Urinary bladder (tissue), 4 donors: ENCODE measurements around the gene UTS2R. TPM values are rescaled to one million over a fixed set of nuclear protein-coding genes. Genes with fewer than 3 reads are reported as not detected.
"Not testable (repeated sequence)": the region's sequence is repeated elsewhere in the genome, so short reads cannot be mapped to it uniquely, and the experiment has no call there.

Source experiments
- DNase-seq: peaks from one replicate; pipeline ENCODE4 v3.0.0-alpha.2; 2015; ENCODE audit errors: extremely low spot score
- H3K27ac ChIP-seq: one replicate; pipeline ENCODE4 v1.5.1; 2013; ENCODE audit warnings: low read depth, mild to moderate bottlenecking, moderate library complexity
- H3K36me3 ChIP-seq: one replicate; pipeline ENCODE4 v1.6.1; 2013; ENCODE audit warnings: mild to moderate bottlenecking, moderate library complexity; ENCODE audit not compliant: insufficient read depth
- H3K4me1 ChIP-seq: one replicate; pipeline ENCODE4 v1.6.1; 2013; ENCODE audit warnings: mild to moderate bottlenecking, moderate library complexity; ENCODE audit not compliant: insufficient read depth
- H3K4me3 ChIP-seq: one replicate; pipeline ENCODE4 v1.5.1; 2013; ENCODE audit warnings: low read depth, low read length
- WGBS: extraction: QIAGEN DNeasy Blood & Tissue Kit; methylation state at CpG from one replicate; pipeline ENCODE4 v1.1.7; 2013; 5-methylcytosine and 5-hydroxymethylcytosine counted together
- polyA plus RNA-seq: library from polyadenylated mRNA; stranded (reverse); fragments of 200-250 nt; gene quantifications from one replicate; pipeline ENCODE4 v1.2.3, GENCODE V29; 2013
- total RNA-seq: library from RNA; depleted of rRNA; stranded (reverse); fragments of >200 nt; gene quantifications from one replicate; pipeline ENCODE4 v1.2.3, GENCODE V29; 2014
- donor health status: healthy with polysubstance abuse.
- donor health status: healthy.

Gene UTS2R
- total and polyA plus RNA-seq, 2 donors: not detected

DNA sequence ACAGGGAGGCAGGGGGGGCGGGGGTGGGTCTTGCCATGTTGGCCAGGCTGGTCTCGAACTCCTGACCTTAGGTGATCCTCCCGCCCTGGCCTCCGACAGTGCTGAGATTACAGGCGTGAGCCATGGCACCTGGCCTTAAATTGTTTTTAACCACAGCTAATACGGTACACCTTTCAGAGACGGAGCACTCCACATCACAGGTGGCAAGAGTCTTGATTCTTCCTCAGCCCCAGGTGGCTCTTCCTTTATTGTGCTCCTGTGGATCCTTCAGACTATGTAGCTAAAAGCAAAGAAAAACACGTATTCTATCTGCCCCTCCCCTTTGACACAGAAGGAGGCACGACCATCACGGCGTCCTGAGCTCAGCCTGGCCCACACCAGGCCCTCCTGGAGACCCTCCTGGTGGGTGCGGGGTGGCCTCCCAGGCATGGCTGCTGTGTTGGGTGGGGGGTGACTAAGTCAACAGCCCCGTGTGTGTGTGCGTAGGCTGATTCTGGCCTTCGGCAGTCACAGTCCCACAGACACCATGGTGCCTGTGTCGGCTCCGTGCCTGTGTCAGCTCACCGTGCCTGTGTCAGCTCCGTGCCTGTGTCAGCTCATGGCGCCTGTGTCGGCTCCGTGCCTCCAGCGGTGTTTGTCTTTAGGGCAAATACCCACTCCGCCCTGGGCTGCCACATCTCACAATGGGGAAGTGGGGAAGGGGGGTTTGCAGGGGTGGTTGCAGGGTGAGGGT is 27.2 kb upstream of the UTS2R start:
- Histone ChIP-seq H3K27ac (no peak overlapping the region), H3K4me3 (no peak overlapping the region), H3K36me3 (no peaks in the 10 kb centered on the region), H3K4me1 (no peaks in the 10 kb centered on the region)
- WGBS: 77% methylated on average over 24 of the region's 24 CpGs
- DNase-seq: no peak

DNA sequence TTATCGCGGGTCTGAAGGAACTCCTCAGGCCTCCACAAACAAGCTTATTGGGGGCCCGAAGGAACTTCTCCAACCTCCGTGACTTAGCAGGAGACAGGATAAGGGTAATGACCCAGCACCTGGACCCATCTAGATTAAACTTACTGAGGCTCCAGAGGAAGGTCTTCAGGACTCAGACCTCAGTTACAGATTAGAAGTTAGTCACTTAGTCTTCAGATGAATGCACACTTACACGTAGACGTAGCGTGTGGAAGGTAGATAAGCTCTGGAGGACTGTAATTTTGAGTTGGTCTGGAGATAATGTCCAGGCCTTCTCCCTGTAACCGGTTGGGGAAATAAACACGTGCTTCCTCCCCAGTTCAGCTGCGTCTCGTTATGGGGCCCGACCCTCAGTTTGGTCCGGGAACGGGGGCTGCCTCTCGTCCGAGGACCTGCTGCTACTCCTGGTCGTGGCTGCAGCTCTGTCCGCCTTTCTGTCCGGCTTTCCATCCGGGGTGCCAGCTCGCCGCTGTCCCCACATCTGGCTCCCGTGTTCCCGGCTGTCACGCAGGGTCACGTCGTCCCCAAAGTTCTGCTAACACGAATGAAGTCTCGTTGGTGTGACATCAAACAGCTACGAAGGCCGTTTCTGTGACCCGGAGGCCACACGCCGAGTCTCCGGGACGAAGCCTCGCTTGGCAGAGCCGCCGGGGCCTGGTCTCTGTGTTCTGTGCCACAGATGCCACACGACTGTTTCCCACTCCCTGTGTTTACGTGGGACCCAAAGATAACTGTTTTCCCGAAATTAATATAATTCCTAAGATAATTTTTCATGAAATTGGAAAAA is 26.2 kb upstream of the UTS2R start:
- Histone ChIP-seq H3K4me1 (no peaks in the 10 kb centered on the region), H3K27ac (no peak overlapping the region), H3K36me3 (no peaks in the 10 kb centered on the region), H3K4me3 (no peak overlapping the region)
- WGBS: 84% methylated on average over 42 of the region's 42 CpGs
- DNase-seq: no peak

DNA sequence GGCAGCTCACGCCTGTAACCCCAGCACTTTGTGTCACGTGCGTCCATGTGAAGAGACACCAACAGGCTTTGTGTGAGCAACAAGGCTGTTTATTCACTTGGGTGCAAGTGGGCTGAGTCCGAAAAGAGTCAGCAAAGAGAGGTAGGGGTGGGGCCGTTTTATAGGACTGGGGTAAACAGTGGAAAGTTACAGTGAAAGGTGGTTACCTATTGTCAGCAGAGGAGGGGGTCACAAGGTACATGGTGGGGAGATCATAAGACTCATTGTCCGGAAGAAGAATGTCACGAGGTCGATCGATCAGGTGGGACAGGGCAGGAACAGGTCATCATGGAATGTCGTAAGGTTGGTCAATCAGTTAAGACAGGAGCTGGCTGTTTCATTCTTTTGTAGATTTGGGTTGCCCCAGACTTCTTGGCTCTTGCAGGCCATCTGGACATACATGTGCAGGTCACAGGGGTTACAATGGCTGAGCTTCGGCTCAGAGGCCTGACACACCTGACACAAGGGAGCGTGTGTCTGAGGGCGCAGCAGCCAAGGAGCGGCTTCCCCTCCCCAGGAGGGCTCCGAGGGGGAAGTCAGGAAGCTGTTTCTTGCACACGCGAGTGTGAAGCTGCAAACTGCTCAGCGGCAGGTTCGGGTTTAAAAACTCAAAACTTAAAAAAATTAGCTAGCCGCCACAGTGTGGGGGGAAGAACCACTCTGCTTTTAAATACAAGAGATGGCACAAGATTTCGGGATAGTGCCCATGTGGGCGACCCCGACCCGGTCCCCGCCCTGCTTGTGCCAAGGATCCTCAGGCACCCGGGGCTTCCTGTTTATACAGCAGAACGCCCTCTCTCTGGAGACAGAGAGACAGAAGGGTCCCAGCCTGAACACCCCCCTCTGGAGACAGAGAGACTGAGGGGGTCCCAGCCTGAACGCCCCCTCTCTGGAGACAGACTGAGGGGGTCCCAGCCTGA is 24.9 kb upstream of the UTS2R start:
- H3K27ac ChIP-seq: no peak overlapping the region
- 70% methylated on average over 28 of the region's 28 CpGs for WGBS
- no peak overlapping the region for H3K4me3 ChIP-seq
- no peaks in the 10 kb centered on the region for H3K36me3 ChIP-seq
- no peak for DNase-seq
- no peaks in the 10 kb centered on the region for H3K4me1 ChIP-seq

DNA sequence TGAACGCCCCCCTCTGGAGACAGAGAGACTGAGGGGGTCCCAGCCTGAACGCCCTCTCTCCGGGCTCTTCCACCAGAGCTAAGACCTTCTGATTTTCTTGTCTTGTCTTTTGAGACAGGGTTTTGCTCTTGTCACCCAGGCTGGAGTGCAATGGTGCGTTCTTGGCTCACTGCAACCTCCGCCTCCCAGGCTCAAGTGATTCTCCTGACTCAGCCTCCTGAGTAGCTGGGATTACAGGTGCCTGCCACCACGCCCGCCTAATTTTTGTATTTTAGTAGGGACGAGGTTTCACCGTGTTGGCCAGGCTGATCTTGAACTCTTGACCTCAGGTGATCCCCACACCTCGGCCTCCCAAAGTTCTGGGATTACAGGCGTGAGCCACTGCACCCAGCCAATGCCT is 23.6 kb upstream of the UTS2R start:
- WGBS: 83% methylated on average over 11 of the region's 11 CpGs
- not testable (repeated sequence) for H3K4me3 ChIP-seq, H3K27ac ChIP-seq, DNase-seq, H3K36me3 ChIP-seq, H3K4me1 ChIP-seq

DNA sequence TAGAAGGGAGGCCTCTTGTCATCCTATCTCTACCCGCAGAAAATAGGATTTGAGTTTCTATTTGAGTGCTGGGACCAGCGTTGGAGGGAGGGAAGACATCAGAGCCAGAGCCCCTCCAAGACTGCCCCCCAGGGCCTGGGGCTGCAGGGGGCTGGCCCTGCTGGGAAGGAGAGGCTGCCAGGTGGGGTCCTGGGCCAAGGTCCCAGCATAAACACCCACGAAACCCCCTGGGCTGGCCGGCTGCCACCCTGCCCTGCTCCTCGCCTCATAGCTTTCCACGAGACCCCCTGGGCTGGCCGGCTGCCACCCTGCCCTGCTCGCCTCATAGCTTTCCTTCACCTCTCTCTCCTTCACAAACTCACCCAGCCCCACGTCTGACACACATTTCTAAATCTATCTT is 23.1 kb upstream of the UTS2R start:
- no peak for DNase-seq
- H3K27ac ChIP-seq: no peak overlapping the region

DNA sequence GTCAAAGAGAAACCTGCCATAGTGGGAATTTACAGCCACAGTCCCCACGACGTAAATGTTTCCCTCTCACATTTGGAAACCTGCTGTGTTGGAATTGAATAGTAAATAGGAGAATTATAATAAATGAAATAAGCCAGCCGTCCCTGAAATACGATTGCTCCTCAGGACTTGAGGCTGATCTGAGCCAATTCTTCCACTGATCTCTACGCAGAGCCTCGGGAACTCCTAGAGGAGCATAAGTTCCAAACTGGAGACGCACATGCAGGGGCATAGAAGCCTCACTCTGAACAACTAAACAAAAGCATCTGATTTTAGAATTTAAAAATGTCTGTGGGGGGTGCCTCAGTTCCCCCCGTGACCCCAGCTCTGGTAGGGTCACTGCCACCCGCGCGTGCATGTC is 22.7 kb upstream of the UTS2R start:
- no peak for DNase-seq
- Histone ChIP-seq H3K27ac (no peak overlapping the region), H3K4me3 (no peak overlapping the region), H3K4me1 (no peaks in the 10 kb centered on the region), H3K36me3 (no peaks in the 10 kb centered on the region)
- 38% methylated on average over 11 of the region's 11 CpGs for WGBS

More for the DNA sequence above, 23.1 kb upstream of the UTS2R start:
- Histone ChIP-seq H3K4me1 (no peaks in the 10 kb centered on the region), H3K4me3 (no peak overlapping the region), H3K36me3 (no peaks in the 10 kb centered on the region)
- 56% methylated on average over 9 of the region's 9 CpGs for WGBS

DNA sequence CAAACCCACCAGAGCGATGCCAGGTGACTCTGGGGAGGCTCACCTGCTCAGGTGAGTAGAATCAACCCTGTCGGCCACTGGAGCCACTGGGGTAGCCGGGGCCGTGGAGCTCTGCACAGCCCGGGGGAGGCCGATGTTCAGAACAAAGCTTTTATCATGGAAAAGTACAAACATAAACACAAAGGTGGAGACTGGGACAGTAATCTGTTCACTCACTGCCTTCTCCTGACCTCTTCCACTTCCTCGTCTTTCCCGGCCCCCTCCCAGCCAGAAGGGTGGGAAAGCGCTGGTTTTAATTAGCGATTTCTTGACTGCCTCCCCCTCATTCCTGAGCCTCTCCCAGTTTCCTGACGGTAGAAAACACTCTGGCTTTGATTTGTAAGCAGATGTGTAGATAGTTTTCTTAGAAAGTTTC is 22.3 kb upstream of the UTS2R start:
- no peaks in the 10 kb centered on the region for H3K4me1 ChIP-seq
- no peaks in the 10 kb centered on the region for H3K36me3 ChIP-seq
- 39% methylated on average over 11 of the region's 11 CpGs for WGBS
- no peak for DNase-seq
- no peak overlapping the region for H3K27ac ChIP-seq
- no peak overlapping the region for H3K4me3 ChIP-seq

DNA sequence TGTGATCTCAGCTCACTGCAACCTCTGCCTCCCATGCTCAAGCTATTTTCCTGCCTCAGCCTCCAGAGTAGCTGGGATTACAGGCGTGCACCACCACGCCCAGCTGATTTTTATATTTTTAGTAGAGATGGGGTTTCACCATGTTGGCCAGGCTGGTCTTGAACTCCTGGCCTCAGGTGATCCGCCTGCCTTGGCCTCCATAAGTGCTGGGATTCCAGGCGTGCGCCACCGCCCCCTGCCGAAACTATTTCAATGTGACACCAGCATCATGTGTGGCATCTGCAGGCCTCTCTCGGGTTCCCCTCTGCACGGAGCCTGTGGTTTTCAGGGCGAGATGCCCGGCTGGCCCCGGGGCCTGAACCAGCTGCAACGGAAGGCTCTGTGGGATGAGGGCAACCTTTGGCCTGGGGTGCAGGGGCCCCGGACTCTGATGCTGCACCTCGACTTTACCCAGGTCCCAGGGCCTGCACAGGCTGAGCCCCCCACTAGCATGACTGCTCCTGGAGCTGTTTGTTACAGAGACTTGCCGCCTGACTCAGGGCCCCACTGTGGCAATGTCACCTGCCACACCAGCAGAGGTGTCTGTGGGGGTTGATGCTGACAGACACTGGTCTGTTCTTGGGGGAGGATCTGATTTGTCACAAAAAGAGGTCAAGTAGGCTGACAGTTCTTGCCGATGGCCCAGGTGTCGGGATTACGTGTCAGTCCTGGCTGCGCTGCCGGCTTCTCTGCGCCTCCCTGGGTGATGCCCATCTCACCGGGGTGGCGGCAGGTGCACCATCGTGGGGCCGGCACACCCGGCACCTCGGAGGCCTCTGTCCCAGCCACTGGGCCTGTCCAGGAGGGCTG is 21.2 kb upstream of the UTS2R start:
- WGBS: 91% methylated on average over 28 of the region's 28 CpGs
- Histone ChIP-seq H3K4me3 (no peak overlapping the region), H3K27ac (no peak overlapping the region), H3K36me3 (no peaks in the 10 kb centered on the region), H3K4me1 (no peaks in the 10 kb centered on the region)
- DNase-seq: no peak

DNA sequence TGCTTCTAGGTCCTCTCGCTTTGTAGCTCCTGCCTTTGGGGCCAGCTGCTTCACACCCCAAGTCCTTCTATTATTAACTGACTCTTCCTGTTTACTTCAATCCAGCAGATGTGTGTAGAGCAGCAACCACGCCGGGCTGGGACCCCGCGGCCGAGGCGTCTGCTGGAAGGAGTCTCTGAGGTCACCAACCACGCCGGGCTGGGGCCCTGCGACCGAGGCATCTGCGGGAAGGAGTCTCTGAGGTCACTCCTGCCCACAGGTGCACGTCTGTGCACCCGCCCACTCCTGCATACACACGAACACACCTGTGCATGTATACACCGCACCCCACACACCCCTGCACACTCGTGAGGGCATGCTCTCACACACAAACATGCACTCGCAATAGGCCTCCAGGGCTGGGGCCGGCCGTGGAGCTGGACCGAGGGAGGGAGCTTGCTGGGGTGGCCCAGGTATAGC is 20.3 kb upstream of the UTS2R start:
- DNase-seq: no peak
- Histone ChIP-seq H3K27ac (no peak overlapping the region), H3K4me3 (no peak overlapping the region), H3K36me3 (no peaks in the 10 kb centered on the region), H3K4me1 (no peaks in the 10 kb centered on the region)
- 56% methylated on average over 21 of the region's 21 CpGs for WGBS

DNA sequence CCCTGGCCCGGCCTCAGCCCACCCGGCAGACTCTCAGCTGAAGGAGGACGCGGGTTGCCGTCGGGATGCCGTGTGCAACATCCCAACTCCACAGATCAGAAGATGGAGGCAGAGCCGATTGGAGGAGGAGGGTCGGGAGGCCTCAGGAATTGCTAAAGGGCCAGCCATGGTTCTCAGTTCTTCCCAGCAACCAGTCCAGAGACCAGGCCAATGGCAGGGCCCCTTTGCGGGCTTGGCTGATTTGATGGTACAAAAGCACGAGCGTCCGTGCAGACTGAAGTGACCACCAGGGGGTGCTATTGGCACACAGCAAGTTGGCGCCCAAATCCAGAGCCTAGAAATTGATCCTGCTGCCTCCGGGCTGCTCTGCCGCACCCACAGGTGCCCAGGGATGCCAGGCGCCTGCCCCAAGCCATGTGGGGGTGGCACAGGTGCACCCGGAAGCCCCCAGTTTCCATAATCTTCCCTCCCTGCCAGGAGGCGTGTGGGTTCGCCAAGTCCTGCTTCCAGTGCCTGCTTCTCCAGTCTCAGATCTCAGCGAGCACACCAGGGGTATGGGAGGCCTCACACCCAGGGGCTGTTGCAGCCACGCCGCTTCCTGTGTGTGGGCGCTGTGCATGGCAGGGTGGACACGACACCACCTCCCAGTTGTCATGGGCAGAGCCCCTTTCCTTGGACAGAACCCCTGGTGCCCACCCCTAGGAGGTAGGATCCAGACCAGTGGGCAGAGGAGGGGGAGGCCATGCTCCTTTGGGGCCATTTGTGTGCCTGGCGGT is 19.7 kb upstream of the UTS2R start:
- no peak overlapping the region for H3K27ac ChIP-seq
- H3K4me3 ChIP-seq: no peak overlapping the region
- no peaks in the 10 kb centered on the region for H3K4me1 ChIP-seq
- H3K36me3 ChIP-seq: no peaks in the 10 kb centered on the region
- no peak for DNase-seq
- 35% methylated on average over 26 of the region's 26 CpGs for WGBS

DNA sequence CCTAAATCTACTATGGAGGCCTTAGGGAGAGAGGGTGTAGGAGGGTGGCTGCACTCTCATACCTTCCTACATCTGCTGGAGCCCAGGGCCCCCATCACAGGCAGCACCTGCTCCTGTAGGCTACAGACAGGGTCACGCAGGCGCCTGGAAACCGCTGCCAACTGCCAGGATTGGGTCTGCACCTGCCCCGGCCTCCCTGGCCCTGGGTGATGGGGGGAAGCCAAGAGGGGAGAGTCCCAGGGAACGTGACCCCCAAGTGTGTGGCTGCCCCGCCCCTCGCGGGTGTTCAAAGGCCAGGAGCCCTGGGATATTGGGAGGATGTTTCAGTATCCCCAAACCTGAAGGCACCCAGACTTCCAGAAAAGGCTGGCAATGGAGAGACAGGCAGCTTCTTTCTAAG is 18.1 kb upstream of the UTS2R start:
- Histone ChIP-seq H3K36me3 (no peaks in the 10 kb centered on the region), H3K4me1 (no peaks in the 10 kb centered on the region), H3K27ac (no peak overlapping the region), H3K4me3 (no peak overlapping the region)
- DNase-seq: no peak
- WGBS: 84% methylated on average over 8 of the region's 8 CpGs

DNA sequence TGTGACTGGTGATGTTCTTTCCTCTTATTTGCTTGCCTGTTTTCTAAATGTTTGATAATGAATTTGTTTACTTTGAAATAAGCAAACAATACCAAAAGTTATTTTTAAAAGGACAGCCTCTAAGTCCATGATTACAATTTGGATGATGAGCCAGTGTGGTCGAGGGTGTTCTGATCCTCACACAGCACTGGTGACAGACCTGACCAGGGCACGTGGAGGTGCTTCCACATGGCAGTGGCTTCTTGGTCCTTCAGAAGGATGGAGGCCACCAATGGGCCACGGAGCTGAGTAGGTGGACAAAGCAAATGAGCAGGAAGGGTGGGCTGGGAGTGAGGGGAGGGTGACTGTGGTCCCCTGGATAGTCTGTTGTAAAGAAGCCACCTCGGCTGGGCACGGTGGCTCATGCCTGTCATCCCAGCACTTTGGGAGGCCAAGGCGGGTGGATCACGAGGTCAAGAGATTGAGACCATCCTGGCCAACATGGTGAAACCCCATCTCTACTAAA is 16.7 kb upstream of the UTS2R start:
- Histone ChIP-seq H3K4me1 (no peaks in the 10 kb centered on the region), H3K27ac (no peak overlapping the region), H3K36me3 (no peaks in the 10 kb centered on the region), H3K4me3 (no peak overlapping the region)
- 86% methylated on average over 7 of the region's 7 CpGs for WGBS
- DNase-seq: no peak
